ENCODE results near the gene BICC1. TPM values are rescaled to one million over a fixed set of nuclear protein-coding genes. Genes with fewer than 3 reads are reported as not detected.

The BICC1 gene
- total RNA-seq, 1 experiment from 2014 or later, result 13.9 TPM

DNA sequence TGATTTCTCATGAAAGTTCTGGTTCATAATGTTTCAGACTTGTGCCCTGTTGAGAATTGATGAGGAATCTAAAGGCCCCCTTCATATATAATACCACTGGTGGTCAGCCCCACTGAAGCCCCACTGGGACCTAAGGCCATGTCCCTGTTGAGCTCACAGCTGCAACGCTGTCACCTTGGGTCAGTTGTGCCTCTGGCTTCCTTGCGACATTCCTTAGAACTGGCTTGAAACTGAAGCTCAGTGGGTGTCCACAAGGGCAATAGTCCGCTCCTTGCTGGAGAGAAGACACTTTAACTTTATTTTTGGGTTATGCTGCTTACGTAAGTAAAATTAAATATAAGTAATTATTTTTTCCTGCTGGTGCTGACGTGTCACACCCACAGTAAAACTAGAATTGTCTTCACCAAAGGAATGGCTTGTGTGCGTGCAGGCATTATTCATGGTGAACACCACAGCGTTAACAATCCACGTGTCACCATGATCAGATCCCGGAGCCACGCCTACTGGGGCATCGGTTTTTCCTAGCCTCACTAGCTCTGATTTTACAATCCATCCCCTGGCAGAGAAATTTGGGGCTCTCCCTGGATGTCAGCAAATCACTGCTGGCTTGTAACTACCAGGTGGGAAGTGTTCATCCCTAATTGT lies 66.5 kb downstream of the BICC1 start:
- no peak for TF ChIP-seq EZH2 (IDR thresholded peaks at IDR 0.05; ENCODE audit: low read length, unreplicated experiment)
- TF ChIP-seq, protein P1, sequence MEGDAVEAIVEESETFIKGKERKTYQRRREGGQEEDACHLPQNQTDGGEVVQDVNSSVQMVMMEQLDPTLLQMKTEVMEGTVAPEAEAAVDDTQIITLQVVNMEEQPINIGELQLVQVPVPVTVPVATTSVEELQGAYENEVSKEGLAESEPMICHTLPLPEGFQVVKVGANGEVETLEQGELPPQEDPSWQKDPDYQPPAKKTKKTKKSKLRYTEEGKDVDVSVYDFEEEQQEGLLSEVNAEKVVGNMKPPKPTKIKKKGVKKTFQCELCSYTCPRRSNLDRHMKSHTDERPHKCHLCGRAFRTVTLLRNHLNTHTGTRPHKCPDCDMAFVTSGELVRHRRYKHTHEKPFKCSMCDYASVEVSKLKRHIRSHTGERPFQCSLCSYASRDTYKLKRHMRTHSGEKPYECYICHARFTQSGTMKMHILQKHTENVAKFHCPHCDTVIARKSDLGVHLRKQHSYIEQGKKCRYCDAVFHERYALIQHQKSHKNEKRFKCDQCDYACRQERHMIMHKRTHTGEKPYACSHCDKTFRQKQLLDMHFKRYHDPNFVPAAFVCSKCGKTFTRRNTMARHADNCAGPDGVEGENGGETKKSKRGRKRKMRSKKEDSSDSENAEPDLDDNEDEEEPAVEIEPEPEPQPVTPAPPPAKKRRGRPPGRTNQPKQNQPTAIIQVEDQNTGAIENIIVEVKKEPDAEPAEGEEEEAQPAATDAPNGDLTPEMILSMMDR (conservative IDR thresholded peaks at IDR 0.05; ENCODE audit: low read depth, low read length), result no peak
- TF ChIP-seq EZH2phosphoT487 (IDR thresholded peaks at IDR 0.05; ENCODE audit: borderline replicate concordance, low read length), result no peak
- CTCF ChIA-PET, result no interaction called here
- no peak for ATAC-seq

DNA sequence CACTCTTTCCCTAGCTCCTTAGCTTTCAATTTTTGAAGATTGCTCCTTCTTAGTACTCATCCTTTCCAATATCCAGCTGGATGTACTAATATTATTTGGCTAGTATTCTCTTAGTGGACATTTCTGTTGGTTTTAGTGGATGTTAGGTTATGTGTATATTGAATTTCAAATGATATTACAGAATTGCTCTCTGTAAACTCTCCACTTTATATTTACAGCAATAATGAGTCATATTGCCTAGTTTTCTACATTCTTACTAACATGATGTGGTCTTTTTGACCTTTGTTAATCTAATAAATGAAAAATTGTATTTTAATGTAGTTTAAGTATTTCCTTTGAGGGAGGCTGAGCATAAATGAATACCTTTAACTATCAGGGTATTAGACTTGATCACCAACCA lies 69.4 kb downstream of the BICC1 start:
- TF ChIP-seq EZH2 (IDR thresholded peaks at IDR 0.05; ENCODE audit: low read length, unreplicated experiment) (no peak), EZH2phosphoT487 (IDR thresholded peaks at IDR 0.05; ENCODE audit: borderline replicate concordance, low read length) (no peak)
- TF ChIP-seq, protein P1 (conservative IDR thresholded peaks at IDR 0.05; ENCODE audit: low read depth, low read length), result no peak
- no peak overlapping the region for H2AFZ ChIP-seq (ENCODE audit: low read length)
- H3K79me2 ChIP-seq (ENCODE audit: low read length), result 0 out of 2 replicates have a peak, but pooled peaks cover 7% of the 10 kb centered on the region
- no peaks in the 10 kb centered on the region for H3K9me2 ChIP-seq (replicated peaks; ENCODE audit: low read length)
- H3K9ac ChIP-seq (ENCODE audit: low read length), result no peak overlapping the region
- intact Hi-C loops (cut with micrococcal nuclease), result no loop called here
- ChIA-PET CTCF (interaction anchor here (1.4 kb wide), 1 partner anchor 51 kb away, joined by 4 read pairs; no protein-coding TSS in a partner anchor), POLR2A (ENCODE audit: unreplicated experiment) (no interaction called here)
- no peaks in the 10 kb centered on the region for H3K36me3 ChIP-seq (ENCODE audit: low read depth, low read length)
- H3K4me1 ChIP-seq (ENCODE audit: insufficient read depth, low read length), result no peaks in the 10 kb centered on the region
- H3K4me3 ChIP-seq (ENCODE audit: low read length), result no peak overlapping the region
- no peaks in the 10 kb centered on the region for H3F3A ChIP-seq (ENCODE audit: low read length, unreplicated experiment)
- no TSS peak for BruUV-seq (replicated peaks)
- 0 out of 2 replicates have a peak, but pooled peaks cover 3% of the 10 kb centered on the region for H4K20me1 ChIP-seq (ENCODE audit: low read length)
- peaks cover 11% of the 10 kb centered on the region for H3K27me3 ChIP-seq (ENCODE audit: low read length)
- H3K9me3 ChIP-seq (ENCODE audit: low read length), result no peaks in the 10 kb centered on the region
- DNase-seq, result no peak
- peak; percentile 59 for ATAC-seq
- no peak overlapping the region for H3K4me2 ChIP-seq (ENCODE audit: low read length)
- H3K27ac ChIP-seq (ENCODE audit: low read length), result no peak overlapping the region

More for the DNA sequence above, 66.5 kb downstream of the BICC1 start:
- intact Hi-C loops (cut with micrococcal nuclease), result no loop called here
- Histone ChIP-seq H3K79me2 (ENCODE audit: low read length) (0 out of 2 replicates have a peak, but pooled peaks cover 2% of the 10 kb centered on the region), H3K27me3 (ENCODE audit: low read length) (peaks cover 19% of the 10 kb centered on the region), H3K4me2 (ENCODE audit: low read length) (no peak overlapping the region), H3K27ac (ENCODE audit: low read length) (no peak overlapping the region), H3K9me3 (ENCODE audit: low read length) (no peaks in the 10 kb centered on the region), H3K4me3 (ENCODE audit: low read length) (no peak overlapping the region), H3K36me3 (ENCODE audit: low read depth, low read length) (no peaks in the 10 kb centered on the region), H3K9ac (ENCODE audit: low read length) (no peak overlapping the region), H2AFZ (ENCODE audit: low read length) (no peak overlapping the region), H3K4me1 (ENCODE audit: insufficient read depth, low read length) (no peaks in the 10 kb centered on the region), H3F3A (ENCODE audit: low read length, unreplicated experiment) (no peaks in the 10 kb centered on the region), H3K9me2 (replicated peaks; ENCODE audit: low read length) (no peaks in the 10 kb centered on the region), H4K20me1 (ENCODE audit: low read length) (0 out of 2 replicates have a peak, but pooled peaks cover 3% of the 10 kb centered on the region)
- no TSS peak for BruUV-seq (replicated peaks)
- DNase-seq, result no peak
- POLR2A ChIA-PET (ENCODE audit: unreplicated experiment), result no interaction called here

DNA sequence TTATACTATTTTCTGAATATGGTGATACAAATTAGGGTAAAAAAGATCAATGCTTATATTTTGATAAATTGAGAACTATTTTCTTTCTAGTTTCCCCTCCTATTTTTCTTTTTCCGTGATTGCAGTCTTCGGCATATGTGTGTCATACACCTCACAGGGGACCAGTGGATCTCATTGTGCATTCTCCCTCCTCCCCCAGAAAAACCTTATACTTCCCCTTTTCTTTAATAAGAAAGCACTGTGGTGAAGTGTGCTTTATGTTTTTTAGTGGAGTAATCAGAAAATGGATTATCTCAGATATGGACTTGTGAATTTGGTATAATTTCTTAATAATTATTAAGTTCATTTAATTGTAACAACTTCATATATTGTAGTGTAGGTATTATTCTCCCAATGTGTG lies 72.8 kb downstream of the BICC1 start:
- Histone ChIP-seq H4K20me1 (ENCODE audit: low read length) (0 out of 2 replicates have a peak, but pooled peaks cover 3% of the 10 kb centered on the region), H3F3A (ENCODE audit: low read length, unreplicated experiment) (no peaks in the 10 kb centered on the region), H3K36me3 (ENCODE audit: low read depth, low read length) (no peaks in the 10 kb centered on the region), H3K27ac (ENCODE audit: low read length) (no peak overlapping the region), H3K4me3 (ENCODE audit: low read length) (no peak overlapping the region), H3K9me3 (ENCODE audit: low read length) (no peaks in the 10 kb centered on the region), H3K27me3 (ENCODE audit: low read length) (no peaks in the 10 kb centered on the region), H3K4me1 (ENCODE audit: insufficient read depth, low read length) (peaks cover 13% of the 10 kb centered on the region; the same call in 1 of the 2 replicates), H2AFZ (ENCODE audit: low read length) (no peak overlapping the region), H3K9ac (ENCODE audit: low read length) (no peak overlapping the region), H3K79me2 (ENCODE audit: low read length) (0 out of 2 replicates have a peak, but pooled peaks cover 7% of the 10 kb centered on the region), H3K9me2 (replicated peaks; ENCODE audit: low read length) (no peaks in the 10 kb centered on the region), H3K4me2 (ENCODE audit: low read length) (no peak overlapping the region)
- DNase-seq (no peak), ATAC-seq (no peak)
- intact Hi-C loops (cut with micrococcal nuclease), result no loop called here
- POLR2A ChIA-PET (ENCODE audit: unreplicated experiment), result no interaction called here
- BruUV-seq (replicated peaks), result no TSS peak
- TF ChIP-seq, protein P1 (conservative IDR thresholded peaks at IDR 0.05; ENCODE audit: low read depth, low read length), result no peak
- TF ChIP-seq EZH2phosphoT487 (IDR thresholded peaks at IDR 0.05; ENCODE audit: borderline replicate concordance, low read length) (no peak), EZH2 (IDR thresholded peaks at IDR 0.05; ENCODE audit: low read length, unreplicated experiment) (no peak)
- CTCF ChIA-PET, result no interaction called here

Measured in PC-3 (cell line).